Ramos (cell line): ENCODE results near the gene GATA6.

ENCODE experiments used
- in situ Hi-C: fragments of 300-500 bp; cut with MboI; formaldehyde crosslinking; loops from one replicate; pipeline ENCODE4 v1.14.3; 2022; ENCODE audit warnings: low sequenced_read_pairs; ENCODE audit not compliant: unreplicated experiment

Gene GATA6

GRCh38 chr18:22165603-22166068 is 3.8 kb upstream of the GATA6 start:
- in situ Hi-C loops = no loop called here

GRCh38 chr18:22166069-22166950 is 3.1 kb upstream of the GATA6 start:
- in situ Hi-C loops = no loop called here

- in situ Hi-C loops = no loop called here
Observed at GRCh38 chr18:22167091-22167470, 2.3 kb upstream of the GATA6 start.

- in situ Hi-C loops = no loop called here
Observed at GRCh38 chr18:22167471-22168241, 1.7 kb upstream of the GATA6 start.

- in situ Hi-C loops = no loop called here
Observed at GRCh38 chr18:22168360-22168921, 948 bp upstream of the GATA6 start.

- in situ Hi-C loops = no loop called here
Observed at GRCh38 chr18:22169889-22170420, 566 bp downstream of the GATA6 start.

GRCh38 chr18:22170421-22171257 is 1.2 kb downstream of the GATA6 start:
- in situ Hi-C loops = no loop called here

- in situ Hi-C loops = no loop called here
Observed at GRCh38 chr18:22171258-22172119, 2.1 kb downstream of the GATA6 start.

- in situ Hi-C loops = no loop called here
Observed at GRCh38 chr18:22172120-22172582, 2.8 kb downstream of the GATA6 start.

- in situ Hi-C loops = no loop called here
Observed at GRCh38 chr18:22172594-22173049, 3.2 kb downstream of the GATA6 start.

- in situ Hi-C loops = no loop called here
Observed at GRCh38 chr18:22173221-22173927, 4.0 kb downstream of the GATA6 start.

GRCh38 chr18:22173928-22174301 is 4.5 kb downstream of the GATA6 start:
- in situ Hi-C loops = no loop called here

GRCh38 chr18:22174341-22175145 is 5.2 kb downstream of the GATA6 start:
- in situ Hi-C loops = no loop called here

GRCh38 chr18:22175346-22175745 is 6.0 kb downstream of the GATA6 start:
- in situ Hi-C loops = no loop called here

- in situ Hi-C loops = no loop called here
Observed at GRCh38 chr18:22176420-22177326, 7.3 kb downstream of the GATA6 start.

GRCh38 chr18:22177327-22177871 is 8.0 kb downstream of the GATA6 start:
- in situ Hi-C loops = no loop called here
